Hypothalamus (tissue), 51 donors: ENCODE results near the gene ARHGEF4.
"Not testable (repeated sequence)": the region's sequence is repeated elsewhere in the genome, so short reads cannot be mapped to it uniquely, and the experiment has no call there.

ENCODE experiments used
- DNase-seq, 51 donors: peaks; one replicate each; lab custom pipeline; 2025; lab: John Stamatoyannopoulos, UW

The ARHGEF4 gene

DNA sequence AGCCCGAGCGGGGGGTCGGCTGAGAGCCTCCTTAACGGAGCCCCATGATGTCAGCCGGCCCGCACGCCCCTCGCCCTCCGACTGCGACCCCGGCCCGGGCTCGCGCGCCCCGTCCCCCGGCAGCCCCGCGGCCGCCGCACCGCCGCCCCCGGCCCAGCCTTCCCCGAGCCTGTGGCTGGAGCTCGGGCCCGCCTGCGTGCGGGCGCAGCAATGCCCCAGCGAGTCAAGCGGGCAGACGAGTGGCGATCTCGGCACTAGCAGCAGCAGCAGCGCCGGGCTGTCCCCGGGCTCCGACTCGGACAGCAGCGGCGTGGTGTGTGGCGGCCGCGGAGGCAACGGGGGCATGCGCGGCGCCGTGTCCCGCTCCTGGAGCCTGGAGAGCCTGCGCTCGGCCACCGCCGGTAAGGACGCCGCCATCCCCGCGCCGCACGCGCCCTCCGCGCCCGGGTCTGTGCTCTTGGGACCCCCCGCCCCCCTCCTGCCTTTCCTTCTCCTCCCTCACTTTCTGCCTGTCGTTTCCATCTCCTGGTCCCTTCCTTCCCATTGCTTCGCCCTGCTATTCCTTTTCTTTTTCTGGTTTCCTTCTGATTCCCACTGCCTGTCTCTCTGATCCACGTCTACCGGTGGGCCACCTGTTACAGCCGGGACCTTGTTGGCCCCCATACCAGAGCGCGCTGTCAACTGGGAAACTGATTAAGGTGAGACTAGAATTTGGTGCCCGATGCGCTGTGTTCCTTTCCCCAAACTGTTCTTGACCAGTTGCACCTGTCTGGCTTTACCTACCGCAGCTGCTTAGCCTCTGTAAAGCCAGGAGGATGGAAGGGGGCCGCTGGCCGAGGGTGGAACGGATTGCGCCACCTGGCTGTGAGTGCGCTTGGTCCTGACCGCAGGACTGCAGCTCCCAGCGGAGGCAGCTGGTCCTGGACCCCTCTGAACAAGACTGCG, 127.4 kb downstream of the ARHGEF4 start:
- DNase-seq, result peak in 12 of 51 donors; percentile 11 to 66 (median 30)

DNA sequence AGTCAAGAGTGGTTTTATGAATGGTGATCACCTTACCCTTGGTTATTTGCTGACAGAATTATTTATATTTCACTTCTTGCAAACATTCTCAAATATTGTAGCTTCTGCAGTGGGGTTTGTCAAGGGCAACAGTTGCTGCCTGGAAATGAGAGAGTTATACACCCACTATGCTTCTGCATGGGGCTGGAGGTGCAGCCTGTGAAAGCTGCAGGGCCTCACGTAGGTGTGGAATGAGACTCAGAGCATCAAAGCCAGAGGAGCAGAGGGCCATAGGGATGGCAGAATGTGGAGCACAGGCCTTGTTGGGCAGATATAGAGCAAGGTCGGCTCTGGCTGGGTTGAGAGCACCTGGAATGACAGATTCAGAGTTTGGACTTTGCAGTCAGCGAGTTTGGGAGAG, 128.2 kb downstream of the ARHGEF4 start:
- DNase-seq, result no peak

GRCh38 chr2:130966149-130966774, 129.5 kb downstream of the ARHGEF4 start:
- peak in 1 of 51 donors; percentile 11 for DNase-seq

GRCh38 chr2:130966775-130967490, 130.2 kb downstream of the ARHGEF4 start:
- DNase-seq, result peak in 1 of 51 donors; percentile 11

DNA sequence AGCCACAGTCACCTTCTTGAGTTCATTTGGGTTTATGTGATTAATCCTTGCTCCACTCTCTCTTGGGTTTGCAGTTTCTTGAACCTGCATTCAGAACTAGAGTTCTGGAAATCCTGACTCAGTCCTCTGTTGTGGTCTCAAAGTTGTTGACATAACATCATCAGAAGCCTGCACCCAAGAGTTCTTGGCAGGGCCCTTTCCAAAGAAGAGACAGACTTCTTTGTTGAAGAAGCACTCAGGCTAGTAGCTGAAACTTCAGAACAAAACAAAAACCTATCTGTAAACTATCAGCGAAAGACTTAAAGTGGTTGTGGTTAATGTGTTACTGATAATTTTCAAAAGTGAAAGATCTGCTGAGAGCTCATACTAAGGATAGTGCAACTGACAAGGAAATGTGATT, 135.7 kb downstream of the ARHGEF4 start:
- peak in 1 of 51 donors; percentile 12 for DNase-seq

DNA sequence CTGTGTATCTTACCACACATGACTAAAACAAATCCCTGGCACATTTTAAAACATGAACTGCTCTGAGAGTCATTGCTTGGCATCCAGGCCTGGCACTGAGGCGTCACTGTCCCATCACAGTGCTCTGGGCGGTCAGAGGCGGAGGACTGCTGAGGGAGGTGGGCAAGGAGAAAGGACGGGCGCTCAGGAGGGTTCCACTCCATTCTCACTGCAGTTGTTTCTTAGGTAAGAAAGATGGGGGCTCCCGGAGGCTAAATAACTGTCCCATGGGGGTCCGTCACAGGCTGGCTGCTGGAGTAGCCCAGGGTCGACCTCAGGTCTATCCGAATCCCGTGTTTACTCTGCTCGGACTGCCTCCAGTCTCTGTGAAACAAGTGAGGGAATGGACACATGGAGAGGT, 139.0 kb downstream of the ARHGEF4 start:
- DNase-seq, result no peak

- DNase-seq, result no peak
Measured at GRCh38 chr2:130976591-130977237, 140.0 kb downstream of the ARHGEF4 start.

DNA sequence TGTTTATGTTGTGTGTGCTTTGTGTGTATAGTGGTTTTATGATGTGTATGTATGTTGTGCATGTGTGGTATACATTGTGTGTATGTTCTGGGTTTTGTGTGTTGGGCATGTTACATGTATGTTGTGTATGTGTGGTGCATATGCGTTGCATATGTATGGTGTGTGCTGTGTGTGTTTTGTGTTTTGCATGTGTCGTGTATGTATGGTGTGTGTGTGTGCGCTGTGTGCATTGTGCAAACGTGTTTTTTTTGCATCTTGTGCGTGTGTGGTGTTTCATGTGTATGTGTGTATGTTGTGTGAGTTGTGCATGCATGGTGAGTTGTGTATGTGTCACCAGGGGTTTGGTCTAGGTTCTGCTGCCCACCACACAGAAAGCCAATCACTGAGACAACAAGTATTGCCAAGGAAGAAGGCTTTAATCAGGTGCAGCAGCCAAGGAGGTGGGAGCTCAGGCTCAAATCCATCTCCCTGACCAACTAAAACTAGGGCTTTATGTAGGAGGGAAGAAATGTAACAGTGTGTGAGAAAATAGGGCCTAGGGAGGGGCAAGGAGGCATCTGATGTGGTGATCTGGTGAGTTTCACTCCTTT, 140.8 kb downstream of the ARHGEF4 start:
- DNase-seq, result no peak

DNA sequence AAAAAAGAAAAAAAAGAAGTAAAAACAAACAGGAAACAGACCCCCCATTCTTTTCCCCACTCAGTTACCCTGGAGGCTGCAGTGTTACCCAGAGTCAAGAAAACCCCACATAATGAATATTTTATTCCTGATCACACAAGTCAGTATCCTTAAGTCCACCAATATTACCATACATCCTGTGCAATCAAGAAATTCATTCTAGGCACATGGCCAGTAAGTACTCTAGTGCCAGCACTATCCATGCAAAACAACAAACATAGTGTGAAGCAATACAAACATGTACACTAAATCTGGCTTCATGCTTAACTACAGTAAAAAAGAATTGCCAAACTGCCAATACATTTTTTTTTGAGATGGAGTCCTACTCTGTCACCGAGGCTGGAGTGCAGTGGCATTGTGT, 145.0 kb downstream of the ARHGEF4 start:
- no peak for DNase-seq

GRCh38 chr2:130985206-130985780, 148.6 kb downstream of the ARHGEF4 start:
- no peak for DNase-seq

DNA sequence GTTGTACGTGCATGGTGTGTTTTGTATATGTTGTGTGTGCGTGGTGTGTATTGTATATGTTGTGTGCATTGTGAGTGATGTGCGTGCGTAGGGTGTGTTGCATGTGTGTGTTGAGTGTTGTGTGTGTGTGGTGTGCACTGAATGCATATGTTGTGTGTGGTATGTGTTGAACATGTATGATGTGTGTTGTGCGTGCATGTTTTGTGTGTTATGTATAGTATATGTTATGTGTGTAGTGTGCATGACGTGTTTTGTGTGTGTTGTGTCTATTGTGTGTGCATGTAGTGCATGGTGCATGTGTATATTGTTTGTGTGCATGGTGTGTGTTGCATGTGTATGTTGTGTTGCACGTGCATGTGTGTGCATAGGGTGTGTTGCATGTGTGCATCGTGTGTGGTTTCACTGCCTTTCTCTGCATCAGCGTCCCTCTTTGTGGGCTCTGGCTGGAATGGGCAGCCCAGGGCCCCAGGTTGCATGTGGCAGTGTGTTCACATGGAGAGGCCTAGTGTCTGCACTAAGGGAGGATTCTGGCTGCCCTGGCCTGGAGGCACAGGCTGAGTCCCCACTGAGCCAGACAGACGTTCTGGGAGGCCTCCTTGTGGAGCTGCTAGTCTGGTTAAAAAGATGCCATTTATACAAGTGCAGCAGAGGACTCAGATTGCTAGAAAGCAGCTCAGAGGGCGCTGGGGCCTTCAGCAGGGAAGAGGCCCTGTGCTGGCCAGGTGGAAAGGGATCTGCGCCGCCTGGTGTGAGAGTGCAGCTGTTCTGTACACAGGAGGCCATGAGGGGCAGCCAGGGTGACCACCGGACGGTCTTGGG, 149.3 kb downstream of the ARHGEF4 start:
- no peak for DNase-seq

DNA sequence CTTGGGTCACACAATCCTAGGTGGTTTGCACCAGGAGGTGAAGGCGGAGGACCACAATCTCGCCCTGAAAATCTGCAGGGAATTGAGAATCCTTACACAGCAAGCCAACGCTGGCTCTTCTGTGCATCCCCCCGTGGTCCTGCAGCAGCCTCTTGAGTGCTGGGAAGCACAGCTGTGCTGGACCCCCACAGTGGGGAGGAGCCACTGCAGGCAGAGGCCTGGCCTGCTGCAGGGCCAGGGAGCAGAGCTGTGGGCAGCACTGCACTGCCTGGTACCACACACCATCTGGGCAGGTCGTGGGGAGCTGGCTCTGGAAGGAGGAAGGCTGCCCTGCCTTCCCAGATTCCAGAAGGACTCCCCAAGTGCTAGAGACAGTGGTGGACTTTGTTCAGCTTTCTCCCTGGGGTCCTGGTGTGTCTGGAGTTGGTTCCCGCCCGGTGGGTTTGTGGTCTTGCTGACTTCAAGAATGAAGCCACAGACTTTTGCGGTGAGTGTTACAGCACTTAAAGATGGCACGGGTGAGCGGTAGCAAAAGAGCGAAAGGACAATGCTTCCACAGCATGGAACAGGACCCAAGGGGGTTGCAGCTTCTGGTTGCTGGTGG, 150.3 kb downstream of the ARHGEF4 start:
- DNase-seq, result no peak

DNA sequence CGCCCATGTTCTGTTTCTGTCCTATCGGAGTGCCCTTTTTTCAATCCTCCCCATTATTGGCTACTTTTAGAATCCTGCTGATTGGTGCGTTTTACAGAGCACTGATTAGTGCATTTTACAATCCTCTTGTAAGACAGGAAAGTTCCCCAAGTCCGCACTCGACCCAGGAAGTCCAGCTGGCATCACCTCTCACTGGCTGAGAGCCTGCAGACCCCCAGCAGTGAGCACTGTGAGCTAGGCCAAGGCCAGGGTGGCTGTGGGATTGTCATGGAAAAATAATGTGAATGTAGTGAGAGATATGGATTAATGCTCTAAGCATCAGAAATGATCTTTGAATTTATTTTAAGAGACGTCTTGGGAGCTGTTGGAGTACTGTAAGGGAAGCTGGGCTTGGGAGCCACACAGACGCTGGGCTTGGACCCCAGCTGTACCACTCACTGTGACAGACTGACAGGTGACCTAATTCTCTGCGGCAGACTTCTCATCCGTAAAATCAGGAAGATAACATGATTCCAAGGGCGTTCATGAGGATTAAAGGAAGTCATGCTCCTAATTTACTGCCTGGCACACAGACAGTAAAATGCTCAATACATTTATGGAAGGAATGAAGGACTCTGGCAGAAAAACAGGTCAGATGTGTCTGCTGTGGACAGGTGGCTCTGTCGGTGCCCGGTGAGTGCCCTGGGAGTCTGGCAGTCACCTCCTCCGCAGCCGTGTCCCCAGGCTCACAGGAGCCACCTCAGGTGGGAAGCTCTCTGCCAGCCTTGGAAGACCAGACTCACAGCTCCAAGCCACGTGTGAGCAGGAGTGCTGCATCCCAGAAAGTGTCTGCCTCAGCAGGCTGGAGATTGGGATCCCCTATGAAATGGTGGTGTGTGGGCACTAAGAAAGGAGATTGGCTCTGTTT, 151.1 kb downstream of the ARHGEF4 start:
- DNase-seq, result peak in 2 of 51 donors; percentile 5 to 17

- not testable (repeated sequence) for DNase-seq
Measured at GRCh38 chr2:130991446-130991845, 154.7 kb downstream of the ARHGEF4 start.

GRCh38 chr2:130992003-130992402, 155.3 kb downstream of the ARHGEF4 start:
- not testable (repeated sequence) for DNase-seq

GRCh38 chr2:130996691-130997090, 160.0 kb downstream of the ARHGEF4 start:
- no peak for DNase-seq

GRCh38 chr2:130997198-130997597, 160.5 kb downstream of the ARHGEF4 start:
- DNase-seq, result no peak

- DNase-seq, result no peak
Measured at GRCh38 chr2:130998561-130998960, 161.8 kb downstream of the ARHGEF4 start.
